Heart left ventricle (tissue), 13 donors: ENCODE results near the gene C1QTNF1.
"Not testable (repeated sequence)": the region's sequence is repeated elsewhere in the genome, so short reads cannot be mapped to it uniquely, and the experiment has no call there.

Experiments
- POLR2A ChIP-seq, 2 donors: fragments of 450-650 bp; IDR thresholded peaks; one replicate each; pipeline ENCODE4 v1.6.1; 2017; ENCODE audit warnings: antibody characterized with exemption in 2 of 2, mild to moderate bottlenecking in 2 of 2, moderate library complexity in 2 of 2
- TF ChIP-seq, protein P1 (sequence below), 12 donors: fragments of 200-600 bp; sonication (generic) in 4 of 12; IDR thresholded peaks; one replicate each; pipeline versions ENCODE4 v1.5.0 to v1.8.0; 2018 to 2022; ENCODE audit warnings: antibody characterized with exemption in 12 of 12, mild to moderate bottlenecking in 5 of 12
- donor health status: ischemic (EF 13 %, LVEDD 7.1; RV severe dilation, severe dysfunction).
- donor health status: DM: no; HTN: yes; CAD: no.
- donor health status: DM: no; HTN: no; CAD: no.
- donor health status: ischemic (EF 25% LVEDD 6.9; RV normal size, moderate dysfunction).
- donor health status: ischemic (EF 25% LVEDD 5.7; RV mildly dilated, moderate dysfunction).
- donor health status: ischemic (EF 35%, LVEDD 5.7; RV mildly dilated, moderate dysfunction).
- donor health status: nonischemic (EF 11% LVEDD 7.7; RV severe dilation, severe dysfunction).
- donor health status: DM: yes; HTN: yes; CAD: no.
- donor health status: PGD.
- donor health status: ischemic (EF 29% LVEDD 5.4; RV normal size, mild dysfunction).
- donor health status: nonischemic (EF 23%, LVEDD 6.1; RV moderate dilation, normal function).

DNA sequence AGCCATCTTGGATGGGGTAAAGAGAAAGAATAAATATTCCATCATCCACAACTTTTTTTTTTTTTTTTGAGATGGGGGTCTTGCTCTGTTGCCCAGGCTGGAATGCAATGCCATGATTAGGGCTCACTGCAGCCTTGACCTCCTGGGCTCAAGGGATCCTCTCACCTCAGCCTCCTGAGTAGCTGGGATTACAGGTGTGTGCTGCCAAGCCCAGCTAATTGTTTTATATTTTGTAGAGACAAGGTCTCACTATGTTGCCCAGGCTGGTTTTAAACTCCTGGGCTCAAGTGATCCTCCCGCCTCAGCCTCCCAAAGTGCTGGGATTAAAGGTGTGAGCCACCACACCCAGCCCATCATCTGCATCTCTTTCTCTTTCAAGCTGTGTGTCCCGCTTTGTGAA is 2.0 kb upstream of the C1QTNF1 start:
- TF ChIP-seq, protein P1, sequence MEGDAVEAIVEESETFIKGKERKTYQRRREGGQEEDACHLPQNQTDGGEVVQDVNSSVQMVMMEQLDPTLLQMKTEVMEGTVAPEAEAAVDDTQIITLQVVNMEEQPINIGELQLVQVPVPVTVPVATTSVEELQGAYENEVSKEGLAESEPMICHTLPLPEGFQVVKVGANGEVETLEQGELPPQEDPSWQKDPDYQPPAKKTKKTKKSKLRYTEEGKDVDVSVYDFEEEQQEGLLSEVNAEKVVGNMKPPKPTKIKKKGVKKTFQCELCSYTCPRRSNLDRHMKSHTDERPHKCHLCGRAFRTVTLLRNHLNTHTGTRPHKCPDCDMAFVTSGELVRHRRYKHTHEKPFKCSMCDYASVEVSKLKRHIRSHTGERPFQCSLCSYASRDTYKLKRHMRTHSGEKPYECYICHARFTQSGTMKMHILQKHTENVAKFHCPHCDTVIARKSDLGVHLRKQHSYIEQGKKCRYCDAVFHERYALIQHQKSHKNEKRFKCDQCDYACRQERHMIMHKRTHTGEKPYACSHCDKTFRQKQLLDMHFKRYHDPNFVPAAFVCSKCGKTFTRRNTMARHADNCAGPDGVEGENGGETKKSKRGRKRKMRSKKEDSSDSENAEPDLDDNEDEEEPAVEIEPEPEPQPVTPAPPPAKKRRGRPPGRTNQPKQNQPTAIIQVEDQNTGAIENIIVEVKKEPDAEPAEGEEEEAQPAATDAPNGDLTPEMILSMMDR (IDR thresholded peaks at IDR 0.05) = not testable (repeated sequence)
- TF ChIP-seq POLR2A (IDR thresholded peaks at IDR 0.05) = not testable (repeated sequence)
